Neural cell (in vitro differentiated cells): Measurements from ENCODE around the gene TNS1. TPM values are rescaled to one million over a fixed set of nuclear protein-coding genes. Genes with fewer than 3 reads are reported as not detected.

ENCODE experiments used
- H2AFZ ChIP-seq: fragments of 200-600, 300-800 bp; sonication (generic), shearing (Covaris generic); 2 replicates; pipeline ENCODE4 v1.6.0; 2014; ENCODE audit warnings: low read depth, mild to moderate bottlenecking, antibody characterized with exemption, low read length, moderate library complexity
- H3F3A ChIP-seq: fragments of 200-600 bp; shearing (Covaris generic); 2 replicates; pipeline ENCODE4 v1.6.1; 2016; ENCODE audit warnings: mild to moderate bottlenecking, moderate library complexity, mixed read lengths, antibody characterized with exemption, low read length; ENCODE audit not compliant: insufficient read depth, poor library complexity, severe bottlenecking
- H3K27ac ChIP-seq: fragments of 200-600, 300-800 bp; sonication (generic), shearing (Covaris generic); 2 replicates; pipeline ENCODE4 v1.5.1; 2014; ENCODE audit warnings: mild to moderate bottlenecking, low read length, moderate library complexity
- H3K27me3 ChIP-seq: fragments of 300-800, 200-600 bp; sonication (generic), shearing (Covaris generic); 2 replicates; pipeline ENCODE4 v1.6.0; 2014; ENCODE audit warnings: mild to moderate bottlenecking, low read depth, low read length, moderate library complexity; ENCODE audit not compliant: insufficient read depth
- H3K36me3 ChIP-seq: fragments of 300-800, 200-600 bp; sonication (generic), shearing (Covaris generic); 2 replicates; pipeline ENCODE4 v1.5.1; 2014; ENCODE audit warnings: mild to moderate bottlenecking, antibody characterized with exemption, low read length, moderate library complexity; ENCODE audit not compliant: insufficient read depth
- H3K4me2 ChIP-seq: fragments of 300-800, 200-600 bp; sonication (generic), shearing (Covaris generic); 2 replicates; pipeline ENCODE4 v1.6.0; 2014; ENCODE audit warnings: mild to moderate bottlenecking, low read length
- H3K4me3 ChIP-seq: fragments of 300-800, 200-600 bp; sonication (generic), shearing (Covaris generic); 2 replicates; pipeline ENCODE4 v1.5.1; 2014; ENCODE audit warnings: mild to moderate bottlenecking, low read length, moderate library complexity
- H3K79me2 ChIP-seq: fragments of 200-600 bp; shearing (Covaris generic); replicated peaks from 2 replicates; pipeline ENCODE4 v1.6.0; 2014; ENCODE audit warnings: mild to moderate bottlenecking, low read length, moderate library complexity; ENCODE audit not compliant: insufficient read depth
- H3K9ac ChIP-seq: fragments of 300-800, 200-600 bp; sonication (generic), shearing (Covaris generic); 2 replicates; pipeline ENCODE4 v1.6.1; 2016; ENCODE audit warnings: mild to moderate bottlenecking, low read length, mixed read lengths
- H3K9me2 ChIP-seq: fragments of 200-600 bp; shearing (Covaris generic); 2 replicates; pipeline ENCODE4 v1.6.1; 2016; ENCODE audit warnings: mild to moderate bottlenecking, low read length, mixed read lengths; ENCODE audit not compliant: insufficient read depth
- H3K9me3 ChIP-seq: fragments of 200-600, 300-800 bp; sonication (generic), shearing (Covaris generic); 2 replicates; pipeline ENCODE4 v1.6.1; 2016; ENCODE audit warnings: mild to moderate bottlenecking, mixed run types, low read length, moderate library complexity, mixed read lengths
- H4K20me1 ChIP-seq: fragments of 200-600 bp; shearing (Covaris generic); 2 replicates; pipeline ENCODE4 v1.6.1; 2016; ENCODE audit warnings: mild to moderate bottlenecking, mixed run types; ENCODE audit not compliant: insufficient read depth
- CTCF ChIP-seq: fragments of 450-650 bp; IDR thresholded peaks from 2 replicates; pipeline ENCODE4 v1.5.1; 2014; ENCODE audit warnings: antibody characterized with exemption, mild to moderate bottlenecking, moderate library complexity; ENCODE audit not compliant: poor library complexity, severe bottlenecking
- EP300 ChIP-seq: fragments of 450-650 bp; conservative IDR thresholded peaks from 2 replicates; pipeline ENCODE4 v1.6.1; 2014; ENCODE audit warnings: antibody characterized with exemption, mild to moderate bottlenecking, moderate library complexity; ENCODE audit not compliant: poor library complexity, severe bottlenecking
- EZH2 ChIP-seq: fragments of 200-600, 300-800 bp; shearing (Covaris generic), sonication (generic); IDR thresholded peaks from 2 replicates; pipeline ENCODE4 v1.6.1; 2014; ENCODE audit warnings: antibody characterized with exemption, low read length, borderline replicate concordance, mild to moderate bottlenecking; ENCODE audit not compliant: insufficient read depth, poor library complexity, severe bottlenecking
- MXI1 ChIP-seq: fragments of 450-650 bp; conservative IDR thresholded peaks from 2 replicates; pipeline ENCODE4 v1.6.1; 2014; ENCODE audit warnings: antibody characterized with exemption, mild to moderate bottlenecking; ENCODE audit not compliant: poor library complexity, severe bottlenecking
- POLR2AphosphoS5 ChIP-seq: IDR thresholded peaks from 2 replicates; pipeline ENCODE4 v1.6.1; 2012
- RAD21 ChIP-seq: fragments of 450-650 bp; conservative IDR thresholded peaks from 2 replicates; pipeline ENCODE4 v1.6.1; 2014; ENCODE audit warnings: antibody characterized with exemption, mild to moderate bottlenecking, moderate library complexity
- REST ChIP-seq: IDR thresholded peaks from 2 replicates; pipeline ENCODE4 v1.6.1; 2012; ENCODE audit warnings: borderline replicate concordance
- SMC3 ChIP-seq: fragments of 450-650 bp; conservative IDR thresholded peaks from 2 replicates; pipeline ENCODE4 v1.6.1; 2014; ENCODE audit warnings: antibody characterized with exemption, mild to moderate bottlenecking, moderate library complexity; ENCODE audit not compliant: poor library complexity
- TAF1 ChIP-seq: IDR thresholded peaks from 2 replicates; pipeline ENCODE4 v1.6.1; 2012; ENCODE audit warnings: low read depth
- polyA plus RNA-seq: library from polyadenylated mRNA; depleted of rRNA; stranded (reverse); fragments of >200 nt; gene quantifications from 2 replicates; pipeline ENCODE4 v1.2.3, GENCODE V29; 2014

Gene TNS1
- polyA plus RNA-seq, 1 donor from 2014 or later = 1.5 TPM

DNA sequence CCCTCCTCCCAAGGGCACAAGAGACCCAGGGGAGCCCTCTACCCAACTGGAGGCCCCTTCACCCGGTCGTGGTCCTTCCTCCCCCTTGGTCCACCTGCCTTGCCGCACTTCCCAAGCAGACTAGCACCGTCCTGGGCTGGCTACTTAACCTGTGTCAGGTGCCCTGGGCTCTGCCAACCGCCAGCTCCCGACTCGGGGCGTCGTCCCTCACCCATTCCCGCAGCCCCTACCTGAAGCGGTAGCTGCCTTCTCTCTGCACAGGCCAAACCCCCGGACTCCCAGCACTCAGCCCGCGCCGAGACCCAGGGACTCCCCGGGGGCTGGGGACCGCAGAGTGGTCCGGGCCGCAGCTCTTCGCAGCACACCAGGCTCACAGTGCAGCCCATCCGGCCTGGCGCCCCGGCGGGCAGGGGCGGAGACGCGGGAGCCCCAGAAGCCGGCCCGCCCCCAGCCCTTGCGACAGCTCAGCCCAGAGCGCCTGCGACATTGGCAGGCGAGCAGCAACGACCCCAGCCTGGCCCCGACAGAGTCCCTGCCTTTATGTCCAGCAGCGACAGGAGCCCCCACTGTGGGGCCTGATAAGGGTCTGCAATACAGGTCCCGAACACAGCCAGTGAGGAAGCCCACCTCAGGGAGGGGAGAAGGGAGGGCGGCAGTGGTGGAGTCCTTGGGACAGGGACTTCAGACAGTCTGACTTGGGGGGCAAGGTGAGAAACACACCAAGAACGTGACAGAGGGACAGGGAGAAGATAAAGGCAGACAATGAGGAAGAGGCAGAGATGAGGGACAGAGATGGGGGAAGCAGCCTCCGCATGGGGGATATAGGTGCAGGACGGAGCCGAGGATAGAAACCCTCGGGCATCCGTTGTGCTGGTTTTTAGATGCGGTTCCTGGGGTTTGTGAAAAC lies 31.0 kb upstream of the TNS1 start:
- no peak overlapping the region for H3K4me2 ChIP-seq
- no peak overlapping the region for H3K4me3 ChIP-seq
- H4K20me1 ChIP-seq = no peaks in the 10 kb centered on the region
- H2AFZ ChIP-seq = no peak overlapping the region
- H3F3A ChIP-seq = no peaks in the 10 kb centered on the region
- H3K9ac ChIP-seq = no peak overlapping the region
- H3K79me2 ChIP-seq = no peaks in the 10 kb centered on the region
- no peaks in the 10 kb centered on the region for H3K9me3 ChIP-seq
- H3K27me3 ChIP-seq = peaks cover 19% of the 10 kb centered on the region
- H3K9me2 ChIP-seq = no peaks in the 10 kb centered on the region
- no peaks in the 10 kb centered on the region for H3K36me3 ChIP-seq
- no peak overlapping the region for H3K27ac ChIP-seq
- TF ChIP-seq CTCF = no peak
- TF ChIP-seq TAF1 = no peak
- TF ChIP-seq EZH2 = no peak
- TF ChIP-seq POLR2AphosphoS5 = no peak
- no peak for TF ChIP-seq MXI1
- no peak for TF ChIP-seq REST
- no peak for TF ChIP-seq EP300
- TF ChIP-seq RAD21 = no peak
- no peak for TF ChIP-seq SMC3

- Histone ChIP-seq H3K79me2 (no peaks in the 10 kb centered on the region), H3K9me2 (no peaks in the 10 kb centered on the region), H3K4me3 (no peak overlapping the region), H3K9ac (no peak overlapping the region), H3F3A (no peaks in the 10 kb centered on the region), H3K36me3 (no peaks in the 10 kb centered on the region), H3K9me3 (no peaks in the 10 kb centered on the region), H4K20me1 (no peaks in the 10 kb centered on the region), H2AFZ (no peak overlapping the region), H3K4me2 (no peak overlapping the region), H3K27me3 (peaks cover 19% of the 10 kb centered on the region), H3K27ac (no peak overlapping the region)
- TF ChIP-seq TAF1 (no peak), POLR2AphosphoS5 (no peak), CTCF (no peak), SMC3 (no peak), RAD21 (no peak), EP300 (no peak), REST (no peak), MXI1 (no peak), EZH2 (no peak)
These were observed 30.4 kb upstream of the TNS1 start for GRCh38 chr2:218033208-218033589.
